GM12801 (cell line): ENCODE data around the gene ZSWIM5.

ENCODE experiments used
- TF ChIP-seq, protein P1 (sequence below): IDR thresholded peaks from one replicate; pipeline ENCODE4 v1.5.1; 2011; ENCODE audit warnings: control low read depth; ENCODE audit not compliant: insufficient read length; ENCODE audit errors: extremely low read depth

Gene ZSWIM5

DNA sequence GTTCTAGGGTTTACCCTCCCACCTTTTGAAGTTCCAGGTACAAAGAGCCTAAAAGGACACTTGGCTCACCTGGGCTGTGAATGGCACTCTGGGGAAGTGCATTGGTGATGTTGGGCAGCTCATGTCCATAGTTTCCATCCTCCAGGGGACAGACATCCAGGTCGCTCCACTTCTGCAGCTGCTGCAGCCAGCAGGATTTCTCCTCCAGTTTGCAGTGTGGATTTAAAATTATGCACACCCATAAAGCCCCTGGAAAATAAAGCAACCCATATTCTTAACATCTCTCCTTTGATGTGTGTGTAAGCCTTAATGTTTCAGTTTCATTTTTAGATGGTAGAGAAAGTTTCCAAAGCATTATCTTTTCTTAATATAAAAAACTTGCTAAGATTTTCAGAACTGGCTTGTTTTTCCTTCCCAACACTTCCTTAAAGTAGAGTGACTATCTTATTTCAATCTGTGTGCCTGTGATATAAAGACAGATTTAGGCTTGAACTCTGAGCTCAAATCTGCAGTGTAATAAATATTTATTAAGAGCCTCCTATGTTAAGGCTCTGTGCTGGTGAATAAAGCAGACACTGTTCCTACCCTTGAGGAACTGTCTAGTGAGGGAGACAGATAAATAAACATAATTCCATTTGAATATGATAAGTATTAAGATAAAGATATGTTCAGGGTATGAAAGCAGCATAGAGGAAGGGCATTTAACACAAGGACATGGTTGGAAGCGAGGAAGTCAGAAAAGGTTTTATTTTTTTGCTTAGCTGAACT, 155.2 kb downstream of the ZSWIM5 start:
- TF ChIP-seq, protein P1, sequence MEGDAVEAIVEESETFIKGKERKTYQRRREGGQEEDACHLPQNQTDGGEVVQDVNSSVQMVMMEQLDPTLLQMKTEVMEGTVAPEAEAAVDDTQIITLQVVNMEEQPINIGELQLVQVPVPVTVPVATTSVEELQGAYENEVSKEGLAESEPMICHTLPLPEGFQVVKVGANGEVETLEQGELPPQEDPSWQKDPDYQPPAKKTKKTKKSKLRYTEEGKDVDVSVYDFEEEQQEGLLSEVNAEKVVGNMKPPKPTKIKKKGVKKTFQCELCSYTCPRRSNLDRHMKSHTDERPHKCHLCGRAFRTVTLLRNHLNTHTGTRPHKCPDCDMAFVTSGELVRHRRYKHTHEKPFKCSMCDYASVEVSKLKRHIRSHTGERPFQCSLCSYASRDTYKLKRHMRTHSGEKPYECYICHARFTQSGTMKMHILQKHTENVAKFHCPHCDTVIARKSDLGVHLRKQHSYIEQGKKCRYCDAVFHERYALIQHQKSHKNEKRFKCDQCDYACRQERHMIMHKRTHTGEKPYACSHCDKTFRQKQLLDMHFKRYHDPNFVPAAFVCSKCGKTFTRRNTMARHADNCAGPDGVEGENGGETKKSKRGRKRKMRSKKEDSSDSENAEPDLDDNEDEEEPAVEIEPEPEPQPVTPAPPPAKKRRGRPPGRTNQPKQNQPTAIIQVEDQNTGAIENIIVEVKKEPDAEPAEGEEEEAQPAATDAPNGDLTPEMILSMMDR = no peak

DNA sequence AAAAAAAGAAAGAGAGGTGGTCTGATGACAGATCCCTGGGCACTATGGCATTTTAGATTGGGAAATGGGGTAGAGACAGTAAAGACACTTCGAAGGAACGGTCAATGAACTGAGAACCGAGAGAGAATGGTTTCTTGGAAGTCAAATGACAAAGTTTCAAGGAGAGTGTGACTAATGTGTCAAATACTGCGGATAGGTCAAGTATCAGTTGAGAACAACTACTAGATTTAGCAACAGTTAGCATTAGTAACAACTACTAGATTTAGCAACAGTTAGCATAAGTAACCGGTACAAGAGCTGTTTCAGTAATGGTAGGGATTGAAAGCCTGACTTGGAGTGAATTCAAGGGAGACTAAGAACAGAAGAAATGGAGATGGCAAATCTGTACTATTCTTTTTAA, 159.4 kb downstream of the ZSWIM5 start:
- TF ChIP-seq, protein P1 = no peak

DNA sequence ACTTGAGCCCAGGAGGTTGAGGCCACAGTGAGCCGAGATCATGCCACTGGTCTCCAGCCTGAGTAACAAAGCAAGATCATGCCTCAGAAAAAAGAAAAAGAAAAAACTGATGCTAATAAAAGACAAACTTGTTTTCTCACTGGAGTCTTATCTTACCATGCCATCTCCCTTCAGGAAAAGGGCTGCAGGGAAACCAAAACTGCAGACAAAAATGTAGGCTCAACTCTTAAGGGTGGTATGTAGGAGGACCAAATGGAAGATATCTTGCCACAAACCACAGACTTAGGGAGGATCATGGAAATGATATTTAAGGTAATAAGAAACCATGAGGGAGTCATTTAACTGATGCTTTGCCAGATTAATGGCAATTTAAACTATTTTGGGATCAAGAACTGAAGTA, 161.5 kb downstream of the ZSWIM5 start:
- TF ChIP-seq, protein P1 = no peak

DNA sequence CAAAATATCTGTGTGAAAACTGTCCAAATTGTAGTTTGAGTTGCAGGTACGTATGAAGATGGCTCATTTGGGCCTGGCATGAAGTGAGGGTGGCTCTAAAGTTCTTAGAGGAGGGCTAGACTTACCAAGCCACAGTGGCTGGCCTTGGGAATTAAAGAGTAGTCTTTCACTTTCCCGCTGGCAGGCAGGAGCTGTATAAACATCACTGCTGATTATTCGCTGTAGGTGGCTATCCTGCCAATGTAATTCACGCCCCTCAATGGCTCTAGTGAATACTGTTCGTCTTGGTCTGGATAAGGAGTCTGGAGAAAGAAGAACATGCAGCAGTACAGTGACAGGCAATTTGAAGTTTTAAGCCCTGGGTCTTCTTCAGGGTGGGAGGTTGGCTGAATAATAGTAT, 163.3 kb downstream of the ZSWIM5 start:
- TF ChIP-seq, protein P1 = no peak

DNA sequence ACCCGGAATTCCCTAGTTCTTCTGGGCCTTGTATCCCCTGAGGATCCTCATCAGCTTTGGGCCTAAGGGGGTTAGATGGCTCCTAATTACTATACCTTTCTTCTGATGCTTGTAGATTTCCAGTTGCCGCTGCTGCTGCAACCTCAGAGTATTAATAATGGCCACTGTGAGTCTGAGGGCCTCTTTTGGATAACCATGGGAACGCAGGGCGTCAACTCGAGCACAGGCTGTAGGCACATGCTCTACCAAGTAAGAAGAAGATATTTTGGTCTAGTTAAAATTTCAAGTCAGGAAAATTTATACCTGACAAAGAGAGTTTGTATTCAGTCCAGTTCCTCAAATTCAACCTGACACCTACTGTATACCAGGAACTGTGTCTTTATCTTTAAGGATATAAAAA, 166.1 kb downstream of the ZSWIM5 start:
- TF ChIP-seq, protein P1 = no peak

DNA sequence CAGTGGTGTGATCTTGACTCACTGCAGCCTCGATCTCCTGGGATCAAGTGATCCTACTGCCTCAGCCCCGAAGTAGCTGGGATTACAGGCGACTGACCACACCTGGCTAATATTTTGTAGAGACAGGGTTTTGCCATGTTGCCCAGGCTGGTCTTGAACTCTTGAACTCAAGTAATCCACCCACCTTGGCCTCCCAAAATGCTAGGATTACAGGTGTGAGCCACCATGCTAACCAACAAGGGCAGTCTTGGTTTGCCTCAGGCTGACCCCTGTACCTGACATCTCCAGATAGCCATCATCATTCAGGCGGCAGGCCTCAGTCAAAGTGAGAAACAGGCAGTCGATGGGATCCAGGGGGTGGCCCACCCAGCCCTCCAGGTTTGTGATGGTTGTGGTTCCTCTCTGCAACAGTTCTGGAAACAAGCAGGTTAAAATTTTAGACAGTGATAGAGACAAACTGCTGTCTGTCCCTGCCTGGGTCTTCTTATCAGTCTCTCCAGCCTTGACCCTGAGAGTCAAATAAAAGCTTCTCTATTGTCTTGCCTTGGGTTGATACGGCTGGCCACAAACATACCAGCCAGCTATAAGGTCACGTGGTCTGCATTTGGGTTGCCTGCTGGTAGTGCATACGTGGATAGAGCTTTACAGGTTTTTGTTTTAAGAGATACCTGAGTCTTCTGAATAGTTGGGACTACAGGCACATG, 167.6 kb downstream of the ZSWIM5 start:
- TF ChIP-seq, protein P1 = no peak

DNA sequence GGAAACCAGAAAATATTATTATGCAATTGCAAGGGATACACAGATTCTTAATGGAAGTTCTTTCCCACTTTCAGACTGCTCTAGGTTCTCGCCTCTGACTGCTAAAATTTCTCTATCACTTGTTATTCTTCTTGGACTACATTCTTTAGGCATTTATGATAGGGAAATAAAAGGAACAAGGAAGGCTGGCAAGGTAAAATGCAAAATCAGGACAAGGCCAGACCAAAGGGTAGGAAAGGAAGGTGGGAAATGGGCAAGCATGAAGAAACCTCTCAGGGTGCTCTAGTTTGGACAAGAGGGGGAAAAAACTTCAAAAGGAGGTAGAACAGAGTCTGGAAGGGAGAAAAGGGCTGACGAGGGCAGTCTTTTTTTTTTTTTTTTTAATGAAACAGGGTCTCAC, 168.2 kb downstream of the ZSWIM5 start:
- TF ChIP-seq, protein P1 = no peak
